Neutrophil (primary cell): ENCODE data around the gene CAPZA1.

ENCODE experiments used
- H3K27ac ChIP-seq: fragments of 200-600 bp; sonication (generic); 2 replicates; pipeline ENCODE4 v1.5.1; 2016; ENCODE audit warnings: mild to moderate bottlenecking, moderate library complexity
- H3K27me3 ChIP-seq: fragments of 200-600 bp; sonication (generic); 2 replicates; pipeline ENCODE4 v1.6.0; 2016; ENCODE audit warnings: mild to moderate bottlenecking
- H3K36me3 ChIP-seq: fragments of 200-600 bp; sonication (generic); 2 replicates; pipeline ENCODE4 v1.5.1; 2017
- H3K4me1 ChIP-seq, 2 experiments: fragments of 200-600 bp in 1 of 2; sonication (generic) in 1 of 2; 1 replicate in 1 of 2; 2 replicates in 1 of 2; pipeline versions ENCODE4 v1.5.1 to v1.6.1; 2013 to 2016; ENCODE audit warnings: low read depth in 1 of 2, low read length in 1 of 2, mild to moderate bottlenecking in 1 of 2, moderate library complexity in 1 of 2; ENCODE audit not compliant: control insufficient read depth in 1 of 2, insufficient read depth in 1 of 2
- H3K4me3 ChIP-seq, 2 experiments: fragments of 200-600 bp in 1 of 2; sonication (generic) in 1 of 2; 1 replicate in 1 of 2; 2 replicates in 1 of 2; pipeline ENCODE4 v1.5.1; 2013 to 2016; ENCODE audit warnings: low read depth in 1 of 2, low read length in 1 of 2, mild to moderate bottlenecking in 1 of 2, moderate library complexity in 1 of 2
- H3K9me3 ChIP-seq: fragments of 200-600 bp; sonication (generic); 2 replicates; pipeline ENCODE4 v1.5.1; 2016
- TF ChIP-seq, protein P1 (sequence below): fragments of 200-600 bp; sonication (generic); IDR thresholded peaks from 2 replicates; pipeline ENCODE4 v1.5.1; 2016; ENCODE audit warnings: antibody characterized with exemption

CAPZA1 gene

DNA sequence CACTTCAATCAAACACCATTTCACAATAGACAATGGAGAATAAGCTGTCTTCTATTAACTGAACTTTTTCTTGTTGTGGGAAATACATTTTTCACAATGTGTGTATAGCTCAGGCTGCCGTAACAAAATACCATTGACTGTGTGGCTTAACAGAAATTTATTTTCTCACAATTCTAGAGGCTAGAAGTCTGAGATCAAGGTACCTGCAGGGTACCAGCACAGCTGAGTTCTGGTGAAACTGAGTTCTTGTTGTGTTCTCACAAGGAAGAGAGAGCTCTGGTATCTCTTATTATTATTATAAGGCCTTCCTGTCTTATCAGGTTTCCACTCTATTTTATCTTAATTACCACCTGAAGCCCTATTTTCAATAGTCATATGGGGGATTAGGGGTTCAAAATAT is 16.1 kb upstream of the CAPZA1 start:
- H3K4me1 ChIP-seq: no peaks in the 10 kb centered on the region
- H3K4me3 ChIP-seq: no peak overlapping the region
- no peaks in the 10 kb centered on the region for H3K27me3 ChIP-seq
- no peaks in the 10 kb centered on the region for H3K9me3 ChIP-seq
- TF ChIP-seq, protein P1, sequence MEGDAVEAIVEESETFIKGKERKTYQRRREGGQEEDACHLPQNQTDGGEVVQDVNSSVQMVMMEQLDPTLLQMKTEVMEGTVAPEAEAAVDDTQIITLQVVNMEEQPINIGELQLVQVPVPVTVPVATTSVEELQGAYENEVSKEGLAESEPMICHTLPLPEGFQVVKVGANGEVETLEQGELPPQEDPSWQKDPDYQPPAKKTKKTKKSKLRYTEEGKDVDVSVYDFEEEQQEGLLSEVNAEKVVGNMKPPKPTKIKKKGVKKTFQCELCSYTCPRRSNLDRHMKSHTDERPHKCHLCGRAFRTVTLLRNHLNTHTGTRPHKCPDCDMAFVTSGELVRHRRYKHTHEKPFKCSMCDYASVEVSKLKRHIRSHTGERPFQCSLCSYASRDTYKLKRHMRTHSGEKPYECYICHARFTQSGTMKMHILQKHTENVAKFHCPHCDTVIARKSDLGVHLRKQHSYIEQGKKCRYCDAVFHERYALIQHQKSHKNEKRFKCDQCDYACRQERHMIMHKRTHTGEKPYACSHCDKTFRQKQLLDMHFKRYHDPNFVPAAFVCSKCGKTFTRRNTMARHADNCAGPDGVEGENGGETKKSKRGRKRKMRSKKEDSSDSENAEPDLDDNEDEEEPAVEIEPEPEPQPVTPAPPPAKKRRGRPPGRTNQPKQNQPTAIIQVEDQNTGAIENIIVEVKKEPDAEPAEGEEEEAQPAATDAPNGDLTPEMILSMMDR: no peak
- H3K27ac ChIP-seq: no peak overlapping the region
- H3K36me3 ChIP-seq: peaks cover 6% of the 10 kb centered on the region

DNA sequence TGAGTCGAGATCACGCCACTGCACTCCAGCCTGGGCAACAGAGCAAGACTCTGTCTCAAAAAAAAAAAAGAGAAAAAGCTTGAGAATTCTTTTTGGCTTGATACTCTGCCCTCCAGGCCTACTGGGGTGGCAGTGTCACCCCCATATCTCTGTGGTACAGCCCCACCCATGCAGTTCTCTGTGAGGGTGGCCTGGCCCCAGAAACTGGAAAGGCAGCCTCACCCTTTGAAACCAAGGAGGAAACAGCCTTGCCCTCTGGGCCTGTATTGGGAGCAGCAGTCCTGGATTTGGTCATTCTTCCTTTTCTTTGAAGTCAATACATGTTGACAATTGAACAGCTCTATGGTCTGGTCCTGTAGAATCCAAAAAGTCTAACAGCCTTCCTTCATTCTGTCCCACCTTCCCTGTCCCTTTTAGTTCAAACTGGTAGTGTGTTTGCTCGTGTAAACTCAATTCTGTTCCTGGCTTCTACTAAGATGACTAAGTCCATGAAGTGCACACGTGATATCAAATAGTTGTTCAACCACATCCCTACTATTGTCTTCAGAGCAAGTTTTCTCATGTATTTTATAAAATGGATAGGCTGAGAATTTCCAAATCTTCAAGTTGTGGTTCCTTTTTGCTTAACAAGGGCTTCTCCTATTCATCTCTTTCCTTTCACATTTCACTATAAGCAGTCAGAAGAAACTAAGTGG is 13.9 kb upstream of the CAPZA1 start:
- H3K9me3 ChIP-seq: no peaks in the 10 kb centered on the region
- H3K36me3 ChIP-seq: peaks cover 4% of the 10 kb centered on the region
- H3K4me1 ChIP-seq: no peaks in the 10 kb centered on the region
- H3K27ac ChIP-seq: no peak overlapping the region
- no peaks in the 10 kb centered on the region for H3K27me3 ChIP-seq
- H3K4me3 ChIP-seq: no peak overlapping the region
- TF ChIP-seq, protein P1: no peak

- Histone ChIP-seq H3K9me3 (no peaks in the 10 kb centered on the region), H3K4me3 (no peak overlapping the region), H3K36me3 (no peaks in the 10 kb centered on the region), H3K27ac (no peak overlapping the region), H3K4me1 (peaks cover 12 to 15% of the 10 kb centered on the region in 2 experiments), H3K27me3 (no peaks in the 10 kb centered on the region)
- TF ChIP-seq, protein P1: peak; percentile 34
These were observed 5.1 kb upstream of the CAPZA1 start for GRCh38 chr1:112614460-112615065.

- TF ChIP-seq, protein P1: no peak
- Histone ChIP-seq H3K36me3 (no peaks in the 10 kb centered on the region), H3K27me3 (no peaks in the 10 kb centered on the region), H3K27ac (peak overlapping the region; percentile 97), H3K4me3 (peak overlapping the region; percentile 82 to 99), H3K4me1 (peaks cover 38 to 45% of the 10 kb centered on the region in 2 experiments), H3K9me3 (no peaks in the 10 kb centered on the region)
These were observed 1.4 kb upstream of the CAPZA1 start for GRCh38 chr1:112618114-112618720.

DNA sequence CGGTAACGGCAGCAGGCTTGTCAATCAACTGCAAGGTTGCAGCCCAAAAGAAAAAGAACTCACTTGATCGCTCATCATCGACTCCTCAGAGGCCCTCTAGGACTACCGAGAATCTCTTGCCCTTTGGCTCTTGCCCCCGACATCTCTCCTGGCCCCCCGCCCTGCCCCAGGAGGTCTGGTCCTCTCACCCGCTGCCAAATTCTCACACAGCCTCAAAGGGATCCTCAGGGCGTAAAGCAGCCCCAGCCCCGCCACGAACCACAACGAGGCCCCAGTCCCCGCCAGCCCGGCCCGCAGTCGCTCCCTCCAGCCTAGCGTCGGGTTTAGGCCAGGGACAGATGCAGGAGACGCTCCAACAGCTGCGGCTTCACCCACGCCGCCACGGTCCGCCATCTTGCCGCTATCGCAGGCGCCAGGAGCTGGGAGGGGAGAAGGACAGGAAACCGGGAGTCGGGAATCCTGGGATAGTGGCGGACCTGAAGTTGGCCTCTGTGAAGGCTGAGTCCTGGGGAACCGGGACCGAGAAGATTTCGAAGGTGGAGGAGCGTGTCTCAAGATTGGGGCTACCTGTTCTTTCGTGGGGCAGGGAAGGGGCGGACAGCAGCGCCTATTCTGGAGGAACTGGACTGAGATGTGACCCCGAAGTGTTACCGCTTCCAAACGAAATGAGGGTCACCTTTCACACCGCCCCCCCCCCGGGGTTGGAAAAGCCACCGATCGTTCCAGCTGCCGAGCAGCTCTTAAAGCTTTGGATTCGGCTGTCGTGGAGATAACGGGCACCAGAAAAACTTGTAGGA is 713 bp upstream of the CAPZA1 start, which contains the start of gene ST7L:
TSS of gene ST7L (minus strand) at position 421 of the 797 bp plus-strand sequence. CDS start at position 393, 28 bp downstream.
- TF ChIP-seq, protein P1: peak; percentile 27
- no peaks in the 10 kb centered on the region for H3K36me3 ChIP-seq
- peaks cover 40 to 45% of the 10 kb centered on the region in 2 experiments for H3K4me1 ChIP-seq
- peak within 1 kb of the TSS; percentile 97 for H3K27ac ChIP-seq
- peak within 1 kb of the TSS; percentile 82 to 99 for H3K4me3 ChIP-seq
- no peaks in the 10 kb centered on the region for H3K27me3 ChIP-seq
- H3K9me3 ChIP-seq: no peaks in the 10 kb centered on the region
